ENCODE measurements around the gene COL25A1.

The COL25A1 gene

DNA sequence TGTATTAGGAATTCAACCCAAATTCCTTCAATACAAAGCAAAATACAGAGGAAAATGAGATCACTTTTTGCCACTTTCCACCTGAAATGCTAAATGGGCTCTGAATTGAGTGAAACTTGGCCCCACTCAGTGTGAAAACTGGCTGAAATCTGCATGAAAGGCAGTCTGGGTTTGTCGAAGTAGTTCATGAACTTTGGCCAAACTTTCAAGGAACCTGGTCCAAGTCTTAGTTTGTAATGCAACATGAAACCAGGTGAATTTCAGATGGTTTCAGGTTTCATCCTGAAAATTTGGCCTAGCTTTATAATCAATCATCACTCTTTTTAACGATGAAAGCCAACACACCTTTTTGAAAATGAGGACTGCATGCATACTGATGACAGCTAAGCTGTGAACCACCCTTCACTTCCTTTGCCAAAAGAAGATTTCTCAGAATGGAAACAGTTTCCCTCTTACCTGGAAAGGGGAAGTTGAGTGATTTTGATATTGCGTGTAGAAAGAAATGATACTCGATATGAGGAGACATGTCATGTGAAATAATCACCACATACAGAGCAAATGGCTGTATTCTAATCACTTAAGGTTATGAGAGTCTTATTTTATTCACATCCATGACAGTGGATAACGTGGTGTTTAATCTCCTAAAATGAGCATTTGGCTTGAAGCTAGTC, 329.7 kb downstream of the COL25A1 start:
- peak; percentile 77 for ATAC-seq
- Mint-ChIP-seq H3K4me3 (peak overlapping the region; percentile 6), H3K9me3 (peaks cover 8% of the 10 kb centered on the region), H3K27me3 (no peaks in the 10 kb centered on the region), H3K4me1 (peaks cover 23% of the 10 kb centered on the region), H3K27ac (peak overlapping the region; percentile 55), H3K36me3 (ENCODE audit: low read depth) (no peaks in the 10 kb centered on the region)
- DNase-seq: no peak

- Mint-ChIP-seq H3K9me3 (peaks cover 8% of the 10 kb centered on the region), H3K4me3 (no peak overlapping the region), H3K36me3 (ENCODE audit: low read depth) (no peaks in the 10 kb centered on the region), H3K27me3 (no peaks in the 10 kb centered on the region), H3K27ac (no peak overlapping the region), H3K4me1 (peaks cover 23% of the 10 kb centered on the region)
- DNase-seq (no peak), ATAC-seq (no peak)
Observed at GRCh38 chr4:108971473-108971872, 331.0 kb downstream of the COL25A1 start.

GRCh38 chr4:108965472-108966076, 336.9 kb downstream of the COL25A1 start:
- Mint-ChIP-seq H3K4me1 (no peaks in the 10 kb centered on the region), H3K27me3 (no peaks in the 10 kb centered on the region)
- no peak for DNase-seq

DNA sequence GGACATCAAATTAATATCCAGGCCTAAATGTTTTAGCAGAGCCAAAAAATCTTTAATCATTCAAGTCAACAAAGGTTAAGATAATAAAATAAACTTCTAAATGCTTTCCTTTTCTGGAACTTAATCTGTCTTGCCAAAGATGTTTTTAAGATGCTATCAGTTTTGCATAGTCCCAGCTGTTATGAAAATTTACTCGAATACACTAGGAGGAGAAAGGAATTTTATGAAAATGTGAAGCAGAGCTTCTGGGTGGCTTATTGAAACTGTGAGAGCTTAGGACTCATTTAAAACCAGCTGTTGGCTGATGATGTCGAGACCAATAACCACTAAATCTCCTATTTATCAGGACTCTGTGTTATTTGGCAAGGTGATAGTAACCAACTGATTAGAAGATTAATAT, 337.4 kb downstream of the COL25A1 start:
- no peak for DNase-seq
- no peak for ATAC-seq
- Mint-ChIP-seq H3K4me1 (no peaks in the 10 kb centered on the region), H3K27me3 (no peaks in the 10 kb centered on the region), H3K36me3 (ENCODE audit: low read depth) (no peaks in the 10 kb centered on the region), H3K4me3 (no peak overlapping the region), H3K9me3 (peaks cover 3% of the 10 kb centered on the region), H3K27ac (no peak overlapping the region)

More at GRCh38 chr4:108965472-108966076, 336.9 kb downstream of the COL25A1 start:
- no peak for ATAC-seq
- H3K9me3 Mint-ChIP-seq: peaks cover 3% of the 10 kb centered on the region
- H3K4me3 Mint-ChIP-seq: no peak overlapping the region
- no peak overlapping the region for H3K27ac Mint-ChIP-seq
- no peaks in the 10 kb centered on the region for H3K36me3 Mint-ChIP-seq (ENCODE audit: low read depth)

GRCh38 chr4:108963910-108964309, 338.5 kb downstream of the COL25A1 start:
- no peaks in the 10 kb centered on the region for H3K36me3 Mint-ChIP-seq (ENCODE audit: low read depth)

DNA sequence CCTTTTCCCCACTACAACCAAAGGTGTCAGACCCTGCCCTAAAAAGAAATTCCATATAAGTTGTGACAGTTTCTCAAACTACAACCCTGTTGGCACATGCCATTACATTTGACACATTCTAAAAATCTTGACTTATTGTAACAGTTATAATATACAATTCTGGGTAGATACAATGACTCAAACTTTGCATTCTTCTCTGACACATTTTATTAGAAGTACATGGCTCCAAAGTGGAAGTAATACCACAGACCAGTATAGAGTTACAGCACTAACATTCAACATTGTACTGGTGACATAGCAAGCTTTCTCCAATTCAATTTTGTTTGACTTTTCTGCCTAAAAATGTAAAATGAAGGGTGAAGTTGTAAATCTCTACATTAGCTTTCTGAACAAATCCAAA, 343.0 kb downstream of the COL25A1 start:
- H3K36me3 Mint-ChIP-seq (ENCODE audit: low read depth): no peaks in the 10 kb centered on the region
- no peak overlapping the region for H3K4me3 Mint-ChIP-seq
- H3K9me3 Mint-ChIP-seq: no peaks in the 10 kb centered on the region
- H3K27me3 Mint-ChIP-seq: peaks cover 2% of the 10 kb centered on the region
- H3K4me1 Mint-ChIP-seq: no peaks in the 10 kb centered on the region
- ATAC-seq (no peak), DNase-seq (no peak)
- no peak overlapping the region for H3K27ac Mint-ChIP-seq

More at GRCh38 chr4:108963910-108964309, 338.5 kb downstream of the COL25A1 start:
- DNase-seq (no peak), ATAC-seq (no peak)
- H3K27me3 Mint-ChIP-seq: peaks cover under 1% of the 10 kb centered on the region
- H3K9me3 Mint-ChIP-seq: no peaks in the 10 kb centered on the region
- H3K27ac Mint-ChIP-seq: no peak overlapping the region
- H3K4me3 Mint-ChIP-seq: no peak overlapping the region
- no peaks in the 10 kb centered on the region for H3K4me1 Mint-ChIP-seq

DNA sequence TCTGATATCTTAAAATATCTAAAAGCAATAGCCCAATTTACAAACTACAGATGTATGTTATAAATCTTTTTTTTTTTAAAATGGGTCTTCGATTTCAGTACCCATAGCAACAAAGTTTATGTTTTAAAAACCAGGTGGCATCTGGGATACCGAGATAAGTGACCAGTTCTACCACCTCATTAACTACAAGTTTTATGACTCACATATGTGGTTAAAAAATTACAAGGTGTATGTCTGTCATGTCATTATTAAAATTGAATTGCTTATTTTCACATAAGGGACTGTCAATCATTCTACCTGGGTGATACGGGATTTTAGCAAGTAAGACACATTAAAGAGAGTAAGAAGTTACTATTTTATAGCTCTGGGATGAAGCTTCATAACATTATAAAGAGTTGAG, 347.6 kb downstream of the COL25A1 start:
- Mint-ChIP-seq H3K27ac (no peak overlapping the region), H3K9me3 (no peaks in the 10 kb centered on the region), H3K36me3 (ENCODE audit: low read depth) (no peaks in the 10 kb centered on the region), H3K4me3 (no peak overlapping the region), H3K4me1 (no peaks in the 10 kb centered on the region), H3K27me3 (peaks cover 2% of the 10 kb centered on the region)
- DNase-seq (no peak), ATAC-seq (no peak)

DNA sequence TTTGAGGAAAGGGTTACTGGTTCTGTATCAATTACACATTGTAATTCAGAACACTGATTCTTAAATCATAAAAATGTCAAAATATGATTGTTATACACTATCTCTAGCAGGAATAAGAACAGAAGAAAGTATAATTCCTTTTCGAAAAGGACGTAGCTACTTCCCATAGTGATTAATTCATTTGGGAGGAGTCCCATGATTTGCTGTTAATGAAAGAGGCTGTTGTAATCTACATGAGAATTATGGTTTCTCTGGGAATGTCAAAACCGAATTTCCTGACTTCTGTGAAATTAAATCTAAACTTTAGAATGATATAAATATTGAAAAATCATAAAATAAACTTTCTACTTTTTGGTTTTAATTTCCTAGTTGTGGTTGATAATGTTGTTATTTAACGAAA, 348.5 kb downstream of the COL25A1 start:
- Mint-ChIP-seq H3K4me1 (no peaks in the 10 kb centered on the region), H3K36me3 (ENCODE audit: low read depth) (no peaks in the 10 kb centered on the region), H3K9me3 (no peaks in the 10 kb centered on the region), H3K27ac (no peak overlapping the region), H3K27me3 (peaks cover 2% of the 10 kb centered on the region), H3K4me3 (no peak overlapping the region)
- no peak for DNase-seq
- no peak for ATAC-seq

DNA sequence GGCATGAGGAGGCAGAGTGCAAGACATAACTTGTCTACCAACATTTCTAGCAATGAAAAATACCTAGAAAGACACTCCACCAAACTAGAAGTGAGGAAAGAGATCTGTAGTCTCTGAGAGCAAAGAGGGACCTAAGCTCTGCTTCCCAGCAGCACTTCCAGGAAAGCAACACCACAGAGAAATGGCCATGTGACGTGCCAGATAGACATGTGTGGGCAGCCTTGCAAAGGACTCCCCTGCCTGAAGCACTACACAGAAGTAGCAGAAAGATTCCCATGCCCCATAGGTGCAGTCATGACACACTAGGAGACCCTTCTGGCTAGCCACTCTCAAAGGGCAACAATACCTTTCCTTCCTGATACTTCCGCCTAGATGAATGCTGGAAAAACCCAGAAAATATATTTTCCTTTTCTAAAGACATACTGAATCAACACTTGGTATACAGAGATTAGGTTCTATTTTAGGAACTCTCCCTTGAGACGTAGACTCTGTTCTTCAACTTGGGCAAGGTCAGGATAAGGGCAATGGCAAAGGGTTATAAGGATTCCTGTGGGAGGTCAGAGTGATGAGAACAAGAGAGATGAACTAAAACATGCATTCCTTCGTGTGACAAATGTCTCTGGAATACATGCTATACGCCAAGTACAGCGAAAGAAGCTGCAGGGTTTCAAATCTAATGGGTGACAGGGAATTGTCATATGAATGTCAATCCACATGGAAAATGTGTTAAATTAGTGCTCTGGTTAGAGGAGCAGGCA, 352.1 kb downstream of the COL25A1 start:
- Mint-ChIP-seq H3K4me3 (no peak overlapping the region), H3K36me3 (ENCODE audit: low read depth) (no peaks in the 10 kb centered on the region), H3K27me3 (no peaks in the 10 kb centered on the region), H3K27ac (no peak overlapping the region), H3K4me1 (no peaks in the 10 kb centered on the region), H3K9me3 (no peaks in the 10 kb centered on the region)
- ATAC-seq: no peak
- DNase-seq: no peak

DNA sequence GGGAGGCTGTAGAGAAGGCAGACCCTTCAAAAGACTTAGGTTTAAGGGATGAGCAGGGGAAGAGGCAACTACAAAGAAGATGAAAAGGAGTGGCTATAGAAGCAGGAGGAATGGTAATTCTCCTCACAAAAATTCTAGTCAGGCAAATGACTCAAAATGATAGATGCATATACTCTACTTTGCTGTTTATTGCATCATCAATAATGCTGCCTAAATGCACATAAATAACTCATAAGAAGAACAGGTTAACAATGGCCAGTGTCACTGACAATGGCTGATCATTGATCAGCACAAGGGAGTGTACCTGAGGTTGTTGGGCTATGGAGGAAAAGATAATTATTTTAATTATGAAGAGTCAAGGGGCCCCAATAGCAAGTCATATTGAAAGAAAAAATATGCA, 354.9 kb downstream of the COL25A1 start:
- Mint-ChIP-seq H3K9me3 (no peaks in the 10 kb centered on the region), H3K4me1 (no peaks in the 10 kb centered on the region), H3K36me3 (ENCODE audit: low read depth) (no peaks in the 10 kb centered on the region), H3K27ac (no peak overlapping the region), H3K27me3 (no peaks in the 10 kb centered on the region), H3K4me3 (no peak overlapping the region)
- DNase-seq (no peak), ATAC-seq (no peak)

- ATAC-seq (no peak), DNase-seq (no peak)
- H3K4me3 Mint-ChIP-seq: no peak overlapping the region
- H3K9me3 Mint-ChIP-seq: no peaks in the 10 kb centered on the region
- no peak overlapping the region for H3K27ac Mint-ChIP-seq
- H3K27me3 Mint-ChIP-seq: no peaks in the 10 kb centered on the region
- H3K4me1 Mint-ChIP-seq: no peaks in the 10 kb centered on the region
- H3K36me3 Mint-ChIP-seq (ENCODE audit: low read depth): no peaks in the 10 kb centered on the region
Observed at GRCh38 chr4:108946237-108946636, 356.2 kb downstream of the COL25A1 start.

- no peaks in the 10 kb centered on the region for H3K27me3 Mint-ChIP-seq
- H3K4me3 Mint-ChIP-seq: no peak overlapping the region
- ATAC-seq (no peak), DNase-seq (no peak)
- no peaks in the 10 kb centered on the region for H3K4me1 Mint-ChIP-seq
- no peaks in the 10 kb centered on the region for H3K36me3 Mint-ChIP-seq (ENCODE audit: low read depth)
- H3K27ac Mint-ChIP-seq: no peak overlapping the region
- H3K9me3 Mint-ChIP-seq: no peaks in the 10 kb centered on the region
Observed at GRCh38 chr4:108943976-108944591, 358.4 kb downstream of the COL25A1 start.

DNA sequence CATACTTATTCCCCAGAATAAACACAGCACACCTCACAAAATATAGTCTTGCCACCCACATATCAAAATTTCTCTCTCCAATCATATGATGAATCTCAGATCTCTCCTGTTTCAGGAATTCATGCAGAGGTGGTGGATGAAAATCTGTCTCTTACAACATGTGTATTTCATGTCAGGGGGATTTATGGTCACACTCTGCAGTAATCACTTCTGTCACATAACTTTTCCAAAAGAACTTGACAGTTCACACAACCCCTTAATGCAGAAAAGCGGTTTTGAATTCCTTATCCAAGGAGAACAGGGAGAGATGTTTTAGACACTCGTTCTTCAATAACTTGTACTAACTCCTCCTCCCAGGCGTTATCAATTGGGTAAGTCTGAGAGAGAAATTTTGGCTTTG, 359.1 kb downstream of the COL25A1 start:
- DNase-seq (no peak), ATAC-seq (no peak)
- no peaks in the 10 kb centered on the region for H3K36me3 Mint-ChIP-seq (ENCODE audit: low read depth)
- no peaks in the 10 kb centered on the region for H3K4me1 Mint-ChIP-seq
- no peaks in the 10 kb centered on the region for H3K9me3 Mint-ChIP-seq
- H3K4me3 Mint-ChIP-seq: no peak overlapping the region
- H3K27ac Mint-ChIP-seq: no peak overlapping the region
- no peaks in the 10 kb centered on the region for H3K27me3 Mint-ChIP-seq

- H3K27me3 Mint-ChIP-seq: no peaks in the 10 kb centered on the region
- H3K36me3 Mint-ChIP-seq (ENCODE audit: low read depth): no peaks in the 10 kb centered on the region
- no peaks in the 10 kb centered on the region for H3K4me1 Mint-ChIP-seq
- H3K9me3 Mint-ChIP-seq: no peaks in the 10 kb centered on the region
- ATAC-seq (no peak), DNase-seq (no peak)
- H3K4me3 Mint-ChIP-seq: no peak overlapping the region
- H3K27ac Mint-ChIP-seq: no peak overlapping the region
Observed at GRCh38 chr4:108941904-108942430, 360.5 kb downstream of the COL25A1 start.
